ENCODE measurements around the gene GNB2. TPM values are rescaled to one million over a fixed set of nuclear protein-coding genes. Genes with fewer than 3 reads are reported as not detected.

The GNB2 gene
- total RNA-seq, 1 experiment from 2014 or later = 174 TPM

DNA sequence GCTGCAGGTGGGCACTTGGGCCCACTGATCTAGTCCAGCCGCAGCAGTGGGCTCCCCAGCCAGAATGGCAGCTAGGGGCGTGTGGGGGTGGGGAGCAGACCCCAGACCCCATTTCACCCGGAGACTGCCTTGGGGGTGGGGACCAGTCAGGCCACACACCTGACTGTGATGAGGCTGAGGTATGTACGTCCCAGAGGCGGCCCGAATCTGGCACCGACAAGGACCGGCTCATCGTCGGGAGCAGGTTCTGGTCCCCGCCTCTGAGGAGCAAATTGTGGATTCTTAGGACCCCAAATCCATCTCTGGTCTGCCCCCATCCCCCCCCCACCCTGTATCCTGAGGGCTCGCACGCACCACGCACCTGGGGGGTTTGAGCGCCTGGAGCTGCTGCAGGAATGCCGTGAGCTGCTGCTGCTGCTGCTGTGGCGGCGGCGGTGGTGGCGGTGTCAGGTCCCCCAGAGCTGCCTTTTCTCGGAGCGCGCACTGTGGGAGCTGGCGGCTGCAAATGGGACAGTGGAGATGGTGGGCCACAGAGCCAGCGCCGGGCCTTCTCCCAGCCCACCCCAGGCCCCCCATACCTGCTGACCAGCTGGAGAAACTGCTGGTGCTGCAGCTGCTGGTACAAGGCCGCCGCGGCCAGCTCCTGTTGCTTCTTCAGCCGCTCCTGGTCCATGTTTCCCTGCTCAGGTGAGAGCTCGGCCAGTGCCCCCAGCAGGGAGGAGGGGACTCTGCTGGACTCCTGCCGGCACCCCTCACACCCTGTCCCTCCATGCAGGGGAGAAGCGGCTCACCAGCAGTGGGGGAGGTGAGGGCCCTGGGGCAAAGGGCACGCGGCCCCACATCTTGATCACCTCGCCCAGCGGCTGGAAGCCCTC is 10.4 kb downstream of the GNB2 start:
- Histone ChIP-seq H2BK20ac (ENCODE audit: low read depth, low read length, poor library complexity, severe bottlenecking) (no peak overlapping the region), H3K4me2 (ENCODE audit: insufficient read depth, insufficient read length, low read length) (no peak overlapping the region), H3T11ph (ENCODE audit: low read length) (no peak overlapping the region), H3K9me3 (ENCODE audit: control insufficient read depth, low read depth, low read length) (no peaks in the 10 kb centered on the region), H3K56ac (ENCODE audit: insufficient read length, low read depth, low read length) (no peak overlapping the region), H2BK120ac (ENCODE audit: low read depth, low read length, poor library complexity, severe bottlenecking) (no peak overlapping the region), H3K14ac (ENCODE audit: insufficient read depth, low read length) (no peak overlapping the region), H4K8ac (replicated peaks; ENCODE audit: insufficient read length, low read depth, low read length) (no peak overlapping the region), H3K4ac (ENCODE audit: low read depth, low read length) (no peak overlapping the region), H3K79me2 (ENCODE audit: insufficient read depth, low read length) (no peaks in the 10 kb centered on the region; the same call in 1 of the 2 replicates), H2BK15ac (ENCODE audit: low read depth, low read length) (no peak overlapping the region), H4K5ac (ENCODE audit: insufficient read length, low read depth, low read length) (no peak overlapping the region), H3K27ac (ENCODE audit: insufficient read length, low read depth, low read length) (no peak overlapping the region), H2BK12ac (ENCODE audit: insufficient read length, low read depth, low read length) (no peak overlapping the region), H3K18ac (ENCODE audit: insufficient read length, low read depth, low read length) (no peak overlapping the region), H2AFZ (ENCODE audit: low read length) (no peak overlapping the region), H3K23ac (ENCODE audit: insufficient read length, low read depth, low read length) (no peak overlapping the region), H3K27me3 (ENCODE audit: insufficient read depth, low read length) (no peaks in the 10 kb centered on the region), H4K91ac (ENCODE audit: insufficient read length, low read depth, low read length) (no peak overlapping the region), H3K23me2 (ENCODE audit: insufficient read length, low read depth, low read length, poor library complexity, severe bottlenecking) (no peaks in the 10 kb centered on the region), H4K20me1 (ENCODE audit: control insufficient read depth, insufficient read depth, insufficient read length) (no peaks in the 10 kb centered on the region), H2BK5ac (ENCODE audit: insufficient read length, low read length) (no peak overlapping the region), H3K4me1 (ENCODE audit: insufficient read depth, low read length) (no peaks in the 10 kb centered on the region), H3K9ac (ENCODE audit: extremely low read depth, insufficient read length, low read length) (no peak overlapping the region), H2AK5ac (ENCODE audit: insufficient read length, low read length) (no peak overlapping the region), H3K79me1 (ENCODE audit: insufficient read depth, low read depth, low read length, poor library complexity, severe bottlenecking) (no peaks in the 10 kb centered on the region)
- H3K9me3 Mint-ChIP-seq = no peaks in the 10 kb centered on the region
- no peak for DNase-seq
- TF ChIP-seq, protein P1, sequence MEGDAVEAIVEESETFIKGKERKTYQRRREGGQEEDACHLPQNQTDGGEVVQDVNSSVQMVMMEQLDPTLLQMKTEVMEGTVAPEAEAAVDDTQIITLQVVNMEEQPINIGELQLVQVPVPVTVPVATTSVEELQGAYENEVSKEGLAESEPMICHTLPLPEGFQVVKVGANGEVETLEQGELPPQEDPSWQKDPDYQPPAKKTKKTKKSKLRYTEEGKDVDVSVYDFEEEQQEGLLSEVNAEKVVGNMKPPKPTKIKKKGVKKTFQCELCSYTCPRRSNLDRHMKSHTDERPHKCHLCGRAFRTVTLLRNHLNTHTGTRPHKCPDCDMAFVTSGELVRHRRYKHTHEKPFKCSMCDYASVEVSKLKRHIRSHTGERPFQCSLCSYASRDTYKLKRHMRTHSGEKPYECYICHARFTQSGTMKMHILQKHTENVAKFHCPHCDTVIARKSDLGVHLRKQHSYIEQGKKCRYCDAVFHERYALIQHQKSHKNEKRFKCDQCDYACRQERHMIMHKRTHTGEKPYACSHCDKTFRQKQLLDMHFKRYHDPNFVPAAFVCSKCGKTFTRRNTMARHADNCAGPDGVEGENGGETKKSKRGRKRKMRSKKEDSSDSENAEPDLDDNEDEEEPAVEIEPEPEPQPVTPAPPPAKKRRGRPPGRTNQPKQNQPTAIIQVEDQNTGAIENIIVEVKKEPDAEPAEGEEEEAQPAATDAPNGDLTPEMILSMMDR (conservative IDR thresholded peaks at IDR 0.05) = no peak
- peaks cover 2 to 18% of the 10 kb centered on the region in 2 experiments; a peak in 3 of 4 replicates for H3K4me1 Mint-ChIP-seq
- H3K27ac Mint-ChIP-seq = no peak overlapping the region
- H3K4me3 Mint-ChIP-seq = no peak overlapping the region
- H3K27me3 Mint-ChIP-seq (ENCODE audit: low read depth) = peaks cover 3% of the 10 kb centered on the region; the same call in 1 of the 2 replicates
- H3K36me3 Mint-ChIP-seq (ENCODE audit: insufficient read depth in 1 of 3, low read depth in 3 of 3) = peaks cover 27 to 80% (median 75%) of the 10 kb centered on the region in 3 experiments
- WGBS (ENCODE audit: extremely low coverage, insufficient read length, low lambda C conversion rate) = no CpG with 5 or more reads among the region's 37 CpGs
